Glutamatergic neuron (in vitro differentiated cells): ENCODE measurements around the gene NR1H3. TPM values are rescaled to one million over a fixed set of nuclear protein-coding genes. Genes with fewer than 3 reads are reported as not detected.

Experiments
- DNase-seq: peaks from one replicate; pipeline ENCODE4 v3.0.0; 2022
- H3K27ac Mint-ChIP-seq: one replicate; pipeline ENCODE4 v1.8.0; 2020; ENCODE audit warnings: mild to moderate bottlenecking, mixed read lengths, inconsistent platforms; ENCODE audit not compliant: unreplicated experiment
- H3K27me3 Mint-ChIP-seq: one replicate; pipeline ENCODE4 v1.8.0; 2020; ENCODE audit warnings: mild to moderate bottlenecking, moderate library complexity, mixed read lengths, inconsistent platforms; ENCODE audit not compliant: unreplicated experiment
- H3K36me3 Mint-ChIP-seq: one replicate; pipeline ENCODE4 v1.8.0; 2020; ENCODE audit warnings: mild to moderate bottlenecking, mixed read lengths, inconsistent platforms; ENCODE audit not compliant: unreplicated experiment
- H3K4me1 Mint-ChIP-seq: one replicate; pipeline ENCODE4 v1.8.0; 2020; ENCODE audit warnings: mild to moderate bottlenecking, low read depth, mixed read lengths, inconsistent platforms; ENCODE audit not compliant: unreplicated experiment
- H3K4me3 Mint-ChIP-seq: one replicate; pipeline ENCODE4 v1.8.0; 2020; ENCODE audit warnings: mild to moderate bottlenecking, mixed read lengths, inconsistent platforms; ENCODE audit not compliant: unreplicated experiment
- H3K9me3 Mint-ChIP-seq: one replicate; pipeline ENCODE4 v1.8.0; 2020; ENCODE audit warnings: mild to moderate bottlenecking, moderate library complexity, mixed read lengths, inconsistent platforms; ENCODE audit not compliant: unreplicated experiment
- total RNA-seq: library from RNA; stranded (reverse); fragmentation: NEBNext Ultra II Directional; extraction: Animal tissue kit (Norgen Biotek cat#: 25700); gene quantifications from one replicate; pipeline ENCODE4 v1.2.1, GENCODE V29; 2021; ENCODE audit not compliant: unreplicated experiment
- TF ChIP-seq, protein P1 (sequence below): fragments of 200-600 bp; sonication (generic); IDR thresholded peaks from one replicate; pipeline ENCODE4 v1.5.0; 2021; ENCODE audit not compliant: partially characterized antibody, unreplicated experiment

Gene NR1H3
- total RNA-seq, 1 donor from 2014 or later, result 10.5 TPM

DNA sequence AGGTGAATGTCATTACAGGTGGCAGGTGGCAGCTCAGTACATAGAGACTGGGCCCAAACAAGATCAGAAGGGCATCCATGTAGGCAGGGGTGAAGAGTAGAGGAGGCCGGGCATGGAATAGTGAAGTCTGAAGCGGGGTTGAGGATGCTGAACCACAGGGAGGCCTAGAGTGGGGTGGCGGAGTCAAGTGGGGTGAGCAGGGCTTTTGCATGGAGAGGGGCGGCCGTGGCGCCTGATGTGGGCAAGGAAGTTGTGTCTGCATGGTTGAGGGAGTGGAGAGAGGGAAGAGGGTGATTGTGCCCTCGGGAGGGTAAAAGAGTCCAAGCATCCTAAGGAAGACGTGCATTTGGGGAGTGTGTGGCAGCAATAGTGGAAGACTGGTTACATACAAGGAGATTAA is 28.6 kb upstream of the NR1H3 start:
- no peaks in the 10 kb centered on the region for H3K4me1 Mint-ChIP-seq
- H3K27ac Mint-ChIP-seq, result no peak overlapping the region
- DNase-seq, result no peak
- no peak overlapping the region for H3K4me3 Mint-ChIP-seq
- H3K9me3 Mint-ChIP-seq, result peaks cover 5% of the 10 kb centered on the region
- H3K36me3 Mint-ChIP-seq, result no peaks in the 10 kb centered on the region
- TF ChIP-seq, protein P1, sequence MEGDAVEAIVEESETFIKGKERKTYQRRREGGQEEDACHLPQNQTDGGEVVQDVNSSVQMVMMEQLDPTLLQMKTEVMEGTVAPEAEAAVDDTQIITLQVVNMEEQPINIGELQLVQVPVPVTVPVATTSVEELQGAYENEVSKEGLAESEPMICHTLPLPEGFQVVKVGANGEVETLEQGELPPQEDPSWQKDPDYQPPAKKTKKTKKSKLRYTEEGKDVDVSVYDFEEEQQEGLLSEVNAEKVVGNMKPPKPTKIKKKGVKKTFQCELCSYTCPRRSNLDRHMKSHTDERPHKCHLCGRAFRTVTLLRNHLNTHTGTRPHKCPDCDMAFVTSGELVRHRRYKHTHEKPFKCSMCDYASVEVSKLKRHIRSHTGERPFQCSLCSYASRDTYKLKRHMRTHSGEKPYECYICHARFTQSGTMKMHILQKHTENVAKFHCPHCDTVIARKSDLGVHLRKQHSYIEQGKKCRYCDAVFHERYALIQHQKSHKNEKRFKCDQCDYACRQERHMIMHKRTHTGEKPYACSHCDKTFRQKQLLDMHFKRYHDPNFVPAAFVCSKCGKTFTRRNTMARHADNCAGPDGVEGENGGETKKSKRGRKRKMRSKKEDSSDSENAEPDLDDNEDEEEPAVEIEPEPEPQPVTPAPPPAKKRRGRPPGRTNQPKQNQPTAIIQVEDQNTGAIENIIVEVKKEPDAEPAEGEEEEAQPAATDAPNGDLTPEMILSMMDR, result no peak
- H3K27me3 Mint-ChIP-seq, result peaks cover 2% of the 10 kb centered on the region

DNA sequence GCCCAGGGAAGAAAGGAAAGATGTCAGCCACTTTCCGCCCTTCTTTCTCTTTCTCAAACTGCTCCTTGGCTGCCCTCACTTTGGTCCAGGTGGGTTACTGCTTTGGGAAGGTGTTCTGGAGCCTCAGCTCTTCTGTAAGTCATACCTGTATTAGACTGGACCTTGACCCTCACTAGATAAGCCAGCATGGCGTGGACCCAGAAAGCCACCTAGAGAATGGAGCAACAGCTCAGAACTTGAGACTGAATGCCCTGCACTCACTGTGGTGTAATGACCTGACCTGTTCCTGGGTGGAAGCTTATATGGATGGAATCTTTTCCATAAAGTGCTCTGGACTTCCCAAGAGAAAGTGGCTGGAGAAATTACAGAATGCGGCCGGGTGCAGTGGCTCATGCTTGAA is 24.7 kb upstream of the NR1H3 start:
- TF ChIP-seq, protein P1, result no peak
- H3K27ac Mint-ChIP-seq, result no peak overlapping the region

DNA sequence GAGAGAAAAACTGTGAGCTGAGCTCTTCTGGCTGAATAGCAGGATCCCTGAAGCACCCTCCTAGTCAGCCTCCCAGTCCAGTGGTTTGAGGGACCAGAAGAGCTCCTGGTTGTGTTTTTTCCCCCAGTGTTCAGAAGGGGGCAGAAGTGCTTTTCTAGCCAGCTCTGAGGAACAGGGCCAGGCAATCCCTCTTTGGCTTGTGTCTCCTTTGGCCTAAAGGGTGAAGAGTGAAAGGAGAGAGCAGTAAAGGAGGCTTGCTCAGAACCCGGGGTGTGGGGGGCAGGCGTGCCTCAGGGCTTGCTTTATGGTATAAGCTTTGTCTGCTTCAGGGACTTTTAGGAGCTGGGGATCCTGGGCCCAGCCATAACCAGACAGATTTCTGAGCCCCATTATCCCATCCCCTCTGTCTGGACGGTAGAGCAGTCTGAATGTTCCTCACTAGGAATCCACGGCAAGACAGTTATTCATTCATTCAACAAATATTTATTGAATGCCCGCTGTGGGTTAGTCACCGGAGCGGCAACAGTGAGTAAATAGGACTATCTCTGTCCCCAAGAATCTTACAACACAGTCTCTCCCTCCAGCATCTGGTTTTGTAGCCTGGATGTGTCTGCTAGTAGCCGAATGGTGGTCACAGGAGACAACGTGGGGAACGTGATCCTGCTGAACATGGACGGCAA is 23.7 kb upstream of the NR1H3 start:
- H3K9me3 Mint-ChIP-seq, result peaks cover 5% of the 10 kb centered on the region
- H3K4me1 Mint-ChIP-seq, result peaks cover 4% of the 10 kb centered on the region
- H3K27me3 Mint-ChIP-seq, result peaks cover 5% of the 10 kb centered on the region
- H3K27ac Mint-ChIP-seq, result no peak overlapping the region
- no peaks in the 10 kb centered on the region for H3K36me3 Mint-ChIP-seq
- no peak for DNase-seq
- TF ChIP-seq, protein P1, result no peak
- H3K4me3 Mint-ChIP-seq, result no peak overlapping the region

More for the DNA sequence above, 24.7 kb upstream of the NR1H3 start:
- DNase-seq, result no peak
- Mint-ChIP-seq H3K36me3 (no peaks in the 10 kb centered on the region), H3K4me1 (peaks cover 4% of the 10 kb centered on the region), H3K9me3 (peaks cover 7% of the 10 kb centered on the region), H3K4me3 (no peak overlapping the region), H3K27me3 (peaks cover 5% of the 10 kb centered on the region)

DNA sequence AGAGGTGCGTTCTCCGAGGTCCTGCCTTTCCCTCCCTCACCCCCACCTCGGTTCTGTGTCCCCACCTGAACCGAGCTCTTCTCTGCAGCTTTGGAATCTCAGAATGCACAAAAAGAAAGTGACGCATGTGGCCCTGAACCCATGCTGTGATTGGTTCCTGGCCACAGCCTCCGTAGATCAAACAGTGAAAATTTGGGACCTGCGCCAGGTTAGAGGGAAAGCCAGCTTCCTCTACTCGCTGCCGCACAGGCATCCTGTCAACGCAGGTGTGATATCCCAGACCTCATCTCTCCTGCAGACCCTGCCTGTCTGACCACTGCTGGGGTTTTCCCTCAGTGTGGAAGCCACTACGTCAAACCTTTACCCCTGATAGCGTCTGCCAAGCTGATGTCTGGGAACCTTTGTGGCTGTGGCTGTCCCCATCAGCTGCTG is 23.1 kb upstream of the NR1H3 start:
- peaks cover 5% of the 10 kb centered on the region for H3K27me3 Mint-ChIP-seq
- H3K4me3 Mint-ChIP-seq, result no peak overlapping the region
- peaks cover 3% of the 10 kb centered on the region for H3K9me3 Mint-ChIP-seq
- TF ChIP-seq, protein P1, result no peak
- DNase-seq, result no peak
- peaks cover 4% of the 10 kb centered on the region for H3K4me1 Mint-ChIP-seq
- no peak overlapping the region for H3K27ac Mint-ChIP-seq
- H3K36me3 Mint-ChIP-seq, result no peaks in the 10 kb centered on the region

DNA sequence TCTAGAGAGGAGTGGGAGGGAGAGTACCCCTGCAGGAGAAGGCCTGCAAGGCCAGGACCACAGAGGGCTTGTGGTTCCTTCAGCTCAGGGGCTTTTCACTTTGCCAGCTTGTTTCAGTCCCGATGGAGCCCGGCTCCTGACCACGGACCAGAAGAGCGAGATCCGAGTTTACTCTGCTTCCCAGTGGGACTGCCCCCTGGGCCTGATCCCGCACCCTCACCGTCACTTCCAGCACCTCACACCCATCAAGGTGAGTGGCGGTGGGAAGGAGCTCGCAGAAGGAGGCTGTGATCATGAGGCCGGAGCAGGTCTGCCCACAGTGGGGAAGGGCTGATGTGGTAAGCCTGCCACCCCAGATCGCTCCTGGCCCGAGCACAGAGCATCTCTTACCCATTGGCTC is 22.6 kb upstream of the NR1H3 start:
- H3K4me1 Mint-ChIP-seq, result peaks cover 4% of the 10 kb centered on the region
- no peaks in the 10 kb centered on the region for H3K36me3 Mint-ChIP-seq
- DNase-seq, result no peak
- no peak overlapping the region for H3K27ac Mint-ChIP-seq
- H3K27me3 Mint-ChIP-seq, result peaks cover 5% of the 10 kb centered on the region
- peaks cover 3% of the 10 kb centered on the region for H3K9me3 Mint-ChIP-seq
- H3K4me3 Mint-ChIP-seq, result no peak overlapping the region
- TF ChIP-seq, protein P1, result no peak
